Vagina (tissue), 2 donors: Measurements from ENCODE around the gene LRRC17. TPM values are rescaled to one million over a fixed set of nuclear protein-coding genes. Genes with fewer than 3 reads are reported as not detected.
"Not testable (repeated sequence)": the region's sequence is repeated elsewhere in the genome, so short reads cannot be mapped to it uniquely, and the experiment has no call there.

Source experiments
- DNase-seq, 2 donors: peaks; one replicate each; pipeline ENCODE4 v3.0.0-alpha.2; 2017; ENCODE audit errors: extremely low spot score in 2 of 2
- H3K27ac ChIP-seq: fragments of 200-600 bp; sonication (generic); one replicate; pipeline ENCODE4 v1.5.1; 2019
- H3K27me3 ChIP-seq: fragments of 200-600 bp; sonication (generic); one replicate; pipeline ENCODE4 v1.5.1; 2019
- H3K36me3 ChIP-seq, 2 donors: fragments of 200-600 bp; sonication (generic); one replicate each; pipeline ENCODE4 v1.5.1; 2017 to 2019
- H3K4me1 ChIP-seq: fragments of 200-600 bp; sonication (generic); one replicate; pipeline ENCODE4 v1.5.1; 2019
- H3K4me3 ChIP-seq, 2 donors: fragments of 200-600 bp; sonication (generic); 1 replicate in 1 of 2; 2 replicates in 1 of 2; pipeline ENCODE4 v1.5.1; 2016 to 2019
- H3K9me3 ChIP-seq: fragments of 200-600 bp; sonication (generic); one replicate; pipeline ENCODE4 v1.5.1; 2019
- CTCF ChIP-seq, 3 experiments: fragments of 450-650 bp in 2 of 3; fragments of 200-600 bp in 1 of 3; sonication (generic) in 1 of 3; IDR thresholded peaks; one replicate each; pipeline ENCODE4 v1.5.1; 2017 to 2019; ENCODE audit warnings: antibody characterized with exemption in 3 of 3, mild to moderate bottlenecking in 2 of 3, moderate library complexity in 2 of 3
- POLR2A ChIP-seq, 2 donors: fragments of 450-650 bp; IDR thresholded peaks; one replicate each; pipeline ENCODE4 v1.6.1; 2017; ENCODE audit warnings: antibody characterized with exemption in 2 of 2, mild to moderate bottlenecking in 2 of 2, moderate library complexity in 2 of 2
- POLR2AphosphoS5 ChIP-seq, 2 donors: sonication (generic); formaldehyde crosslinking; IDR thresholded peaks; one replicate each; pipeline ENCODE4 v1.9.0; 2017; ENCODE audit warnings: antibody characterized with exemption in 2 of 2, mild to moderate bottlenecking in 2 of 2, low read depth in 1 of 2; ENCODE audit not compliant: insufficient read depth in 1 of 2
- intact Hi-C: fragments of 100-400 bp; cut with DNase I; formaldehyde crosslinking; loops from one replicate; pipeline ENCODE4 v1.15.1; 2023
- total RNA-seq: library from RNA; depleted of rRNA; stranded (reverse); fragments of >200 nt; gene quantifications from one replicate; pipeline ENCODE4 v1.2.3, GENCODE V29; 2016

LRRC17 gene
- total RNA-seq, 1 donor from 2014 or later, result 2.9 TPM

GRCh38 chr7:102897856-102898531 is 14.8 kb upstream of the LRRC17 start:
- Histone ChIP-seq H3K27me3 (no peaks in the 10 kb centered on the region), H3K27ac (no peak overlapping the region), H3K4me3 (no peak overlapping the region), H3K9me3 (no peaks in the 10 kb centered on the region), H3K4me1 (peaks cover 29% of the 10 kb centered on the region), H3K36me3 (no peaks in the 10 kb centered on the region)
- intact Hi-C loops, result no loop called here
- no peak for DNase-seq
- no peak for TF ChIP-seq POLR2A (IDR thresholded peaks at IDR 0.05)
- no peak for TF ChIP-seq POLR2AphosphoS5 (IDR thresholded peaks at IDR 0.05; ENCODE audit: insufficient read depth in 1 of 2, low read depth in 1 of 2)
- no peak for TF ChIP-seq CTCF (IDR thresholded peaks at IDR 0.05)

DNA sequence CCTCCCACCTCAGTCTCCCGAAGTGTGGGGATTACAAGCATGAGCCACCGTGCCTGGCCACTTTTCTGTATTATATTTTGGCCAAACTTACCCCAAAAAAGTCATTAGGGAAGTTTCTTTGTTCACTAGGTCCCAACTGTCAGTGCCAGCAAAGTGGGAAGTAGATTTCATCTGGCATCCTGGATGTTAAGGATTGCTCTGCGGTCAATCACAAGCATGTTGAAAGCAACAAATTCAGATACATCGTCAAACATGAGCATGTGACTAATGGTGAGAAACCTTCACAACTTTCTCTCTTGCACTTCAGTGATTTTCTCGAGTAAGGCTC is 14.3 kb upstream of the LRRC17 start:
- Histone ChIP-seq H3K27ac (no peak overlapping the region), H3K27me3 (no peaks in the 10 kb centered on the region), H3K4me1 (peaks cover 29% of the 10 kb centered on the region), H3K9me3 (no peaks in the 10 kb centered on the region), H3K36me3 (no peaks in the 10 kb centered on the region), H3K4me3 (no peak overlapping the region)
- intact Hi-C loops, result no loop called here
- no peak for DNase-seq
- no peak for TF ChIP-seq POLR2AphosphoS5 (IDR thresholded peaks at IDR 0.05; ENCODE audit: insufficient read depth in 1 of 2, low read depth in 1 of 2)
- TF ChIP-seq CTCF (IDR thresholded peaks at IDR 0.05), result no peak
- no peak for TF ChIP-seq POLR2A (IDR thresholded peaks at IDR 0.05)

- H3K36me3 ChIP-seq, H3K27ac ChIP-seq, intact Hi-C loops, H3K4me3 ChIP-seq, H3K9me3 ChIP-seq, DNase-seq, H3K27me3 ChIP-seq: not testable (repeated sequence)
- H3K4me1 ChIP-seq, result peaks cover 13% of the 10 kb centered on the region
These were observed 10.7 kb upstream of the LRRC17 start for GRCh38 chr7:102902052-102902451.

- intact Hi-C loops, H3K36me3 ChIP-seq, H3K4me3 ChIP-seq, H3K4me1 ChIP-seq, H3K9me3 ChIP-seq, H3K27ac ChIP-seq, H3K27me3 ChIP-seq, DNase-seq: not testable (repeated sequence)
These were observed 9.2 kb upstream of the LRRC17 start for GRCh38 chr7:102903576-102903975.

GRCh38 chr7:102908676-102909075 is 4.1 kb upstream of the LRRC17 start:
- Histone ChIP-seq H3K36me3 (no peaks in the 10 kb centered on the region), H3K4me1 (peaks cover 5% of the 10 kb centered on the region), H3K4me3 (no peak overlapping the region), H3K27ac (no peak overlapping the region), H3K9me3 (no peaks in the 10 kb centered on the region), H3K27me3 (no peaks in the 10 kb centered on the region)
- no peak for TF ChIP-seq POLR2AphosphoS5 (IDR thresholded peaks at IDR 0.05; ENCODE audit: insufficient read depth in 1 of 2, low read depth in 1 of 2)
- no peak for TF ChIP-seq POLR2A (IDR thresholded peaks at IDR 0.05)
- DNase-seq, result no peak
- intact Hi-C loops, result no loop called here

- Histone ChIP-seq H3K9me3 (no peaks in the 10 kb centered on the region), H3K36me3 (no peaks in the 10 kb centered on the region), H3K27ac (peak overlapping the region; percentile 0), H3K4me1 (peaks cover 5% of the 10 kb centered on the region), H3K27me3 (no peaks in the 10 kb centered on the region), H3K4me3 (peak overlapping the region; percentile 2 to 24)
- no peak for DNase-seq
- no peak for TF ChIP-seq POLR2AphosphoS5 (IDR thresholded peaks at IDR 0.05; ENCODE audit: insufficient read depth in 1 of 2, low read depth in 1 of 2)
- no peak for TF ChIP-seq POLR2A (IDR thresholded peaks at IDR 0.05)
- no peak for TF ChIP-seq CTCF (IDR thresholded peaks at IDR 0.05)
- intact Hi-C loops, result no loop called here
These were observed 1.0 kb downstream of the LRRC17 start for GRCh38 chr7:102913826-102914225.
